Lower leg skin (tissue), 4 donors: ENCODE data around the gene C1QTNF7. TPM values are rescaled to one million over a fixed set of nuclear protein-coding genes. Genes with fewer than 3 reads are reported as not detected.

Experiments
- DNase-seq, 2 donors: peaks; one replicate each; pipeline ENCODE4 v3.0.0-alpha.2; 2019; ENCODE audit warnings: low spot score in 2 of 2
- H3K4me3 ChIP-seq: fragments of 200-600 bp; sonication (generic); 2 replicates; pipeline ENCODE4 v1.5.1; 2017; ENCODE audit warnings: mild to moderate bottlenecking, low read depth; ENCODE audit not compliant: poor library complexity, severe bottlenecking
- POLR2A ChIP-seq, 2 donors: fragments of 450-650 bp; IDR thresholded peaks; one replicate each; pipeline ENCODE4 v1.6.1; 2016 to 2017; ENCODE audit warnings: antibody characterized with exemption in 2 of 2, mild to moderate bottlenecking in 1 of 2, moderate library complexity in 1 of 2
- WGBS, 2 donors: methylation state at CpG; one replicate each; pipeline ENCODE4 v1.1.5; 2018; 5-methylcytosine and 5-hydroxymethylcytosine counted together
- intact Hi-C: fragments of 100-400 bp; cut with DNase I; formaldehyde crosslinking; loops from one replicate; pipeline ENCODE4 v1.15.0; 2023; ENCODE audit warnings: low total_unique reads
- total RNA-seq, 4 donors: library from RNA; depleted of rRNA; stranded (reverse); fragments of >200 nt; gene quantifications; one replicate each; pipeline ENCODE4 v1.1.0, GENCODE V29; 2016
- TF ChIP-seq, protein P1 (sequence below), 3 donors: fragments of 450-650 bp; IDR thresholded peaks; one replicate each; pipeline ENCODE4 v1.5.1; 2016; ENCODE audit warnings: antibody characterized with exemption in 3 of 3, mild to moderate bottlenecking in 3 of 3, moderate library complexity in 2 of 3

C1QTNF7 gene
- total RNA-seq, 4 donors from 2014 or later, result 0.80 to 9.2 (median 3.6) TPM

DNA sequence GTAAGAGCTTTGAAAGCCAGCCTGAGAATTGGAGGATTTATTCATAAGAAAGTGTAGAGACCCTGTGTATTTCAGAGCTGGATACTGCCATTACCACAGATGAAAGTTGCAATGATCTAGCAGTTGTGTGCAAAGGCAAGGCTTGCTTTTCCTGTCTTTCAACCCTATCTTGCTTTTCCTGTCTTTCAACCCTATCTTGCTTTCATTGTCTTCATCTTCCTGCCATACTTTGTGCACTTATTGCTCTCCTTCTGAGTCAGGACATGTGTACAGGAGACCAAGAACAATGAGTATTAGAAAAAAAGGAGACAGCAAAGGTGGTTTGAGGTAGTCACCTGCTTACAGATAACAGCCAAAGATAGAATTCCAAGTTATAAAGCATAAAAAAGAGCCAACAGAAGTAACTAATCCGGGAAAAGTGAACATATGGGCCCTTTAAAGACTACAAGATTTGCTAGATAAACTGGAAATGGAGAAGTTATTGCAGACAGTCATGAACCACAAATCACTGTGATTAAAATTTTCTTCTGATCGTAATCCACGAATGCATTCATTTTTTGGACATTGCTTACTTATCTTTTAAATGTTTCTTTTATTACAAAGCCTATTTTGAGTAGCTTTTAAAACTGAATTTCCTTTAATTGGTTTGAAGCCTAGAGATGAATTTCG is 17.2 kb downstream of the C1QTNF7 start:
- TF ChIP-seq, protein P1, sequence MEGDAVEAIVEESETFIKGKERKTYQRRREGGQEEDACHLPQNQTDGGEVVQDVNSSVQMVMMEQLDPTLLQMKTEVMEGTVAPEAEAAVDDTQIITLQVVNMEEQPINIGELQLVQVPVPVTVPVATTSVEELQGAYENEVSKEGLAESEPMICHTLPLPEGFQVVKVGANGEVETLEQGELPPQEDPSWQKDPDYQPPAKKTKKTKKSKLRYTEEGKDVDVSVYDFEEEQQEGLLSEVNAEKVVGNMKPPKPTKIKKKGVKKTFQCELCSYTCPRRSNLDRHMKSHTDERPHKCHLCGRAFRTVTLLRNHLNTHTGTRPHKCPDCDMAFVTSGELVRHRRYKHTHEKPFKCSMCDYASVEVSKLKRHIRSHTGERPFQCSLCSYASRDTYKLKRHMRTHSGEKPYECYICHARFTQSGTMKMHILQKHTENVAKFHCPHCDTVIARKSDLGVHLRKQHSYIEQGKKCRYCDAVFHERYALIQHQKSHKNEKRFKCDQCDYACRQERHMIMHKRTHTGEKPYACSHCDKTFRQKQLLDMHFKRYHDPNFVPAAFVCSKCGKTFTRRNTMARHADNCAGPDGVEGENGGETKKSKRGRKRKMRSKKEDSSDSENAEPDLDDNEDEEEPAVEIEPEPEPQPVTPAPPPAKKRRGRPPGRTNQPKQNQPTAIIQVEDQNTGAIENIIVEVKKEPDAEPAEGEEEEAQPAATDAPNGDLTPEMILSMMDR (IDR thresholded peaks at IDR 0.05), result no peak
- TF ChIP-seq POLR2A (IDR thresholded peaks at IDR 0.05), result no peak
- no peak overlapping the region for H3K4me3 ChIP-seq
- no peak for DNase-seq
- 52 to 54% methylated on average over 4 of the region's 4 CpGs for WGBS, 2 donors
- intact Hi-C loops, result no loop called here

DNA sequence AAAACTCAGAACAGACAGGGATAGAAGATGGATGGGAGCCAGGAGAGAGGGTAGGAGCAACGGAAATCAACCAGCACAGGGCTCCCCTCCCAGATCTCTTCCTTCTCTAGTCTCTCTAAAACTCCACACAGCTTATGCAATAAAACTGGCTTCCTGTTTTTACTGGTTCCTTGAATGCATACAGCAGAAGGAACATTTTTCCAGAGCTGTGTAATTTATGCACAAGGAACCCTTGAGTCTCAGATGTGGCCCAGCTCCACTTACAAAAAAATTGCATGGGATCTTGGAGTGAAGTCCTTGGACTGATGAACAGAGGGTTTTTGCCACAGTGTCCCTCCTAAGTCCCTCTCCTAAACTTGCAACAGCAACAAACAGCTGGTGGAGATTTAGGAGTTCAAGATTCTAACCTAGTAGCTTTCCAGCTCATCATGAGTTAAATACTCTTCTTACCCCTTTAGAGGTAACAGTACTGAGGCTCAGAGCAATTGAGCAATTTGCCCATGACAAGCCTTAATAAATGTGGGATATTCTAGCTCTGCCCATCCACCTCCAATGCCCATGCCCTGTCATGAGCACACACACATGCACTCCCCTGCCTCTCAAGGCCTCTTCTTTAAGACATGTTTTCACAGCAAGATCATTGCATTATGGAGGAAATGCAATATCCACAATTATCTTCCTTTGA is 23.5 kb downstream of the C1QTNF7 start:
- intact Hi-C loops, result no loop called here
- H3K4me3 ChIP-seq, result no peak overlapping the region
- 9 to 18% methylated on average over 1 of the region's 1 CpG for WGBS, 2 donors
- no peak for DNase-seq
- no peak for TF ChIP-seq POLR2A (IDR thresholded peaks at IDR 0.05)
- TF ChIP-seq, protein P1 (IDR thresholded peaks at IDR 0.05), result no peak

DNA sequence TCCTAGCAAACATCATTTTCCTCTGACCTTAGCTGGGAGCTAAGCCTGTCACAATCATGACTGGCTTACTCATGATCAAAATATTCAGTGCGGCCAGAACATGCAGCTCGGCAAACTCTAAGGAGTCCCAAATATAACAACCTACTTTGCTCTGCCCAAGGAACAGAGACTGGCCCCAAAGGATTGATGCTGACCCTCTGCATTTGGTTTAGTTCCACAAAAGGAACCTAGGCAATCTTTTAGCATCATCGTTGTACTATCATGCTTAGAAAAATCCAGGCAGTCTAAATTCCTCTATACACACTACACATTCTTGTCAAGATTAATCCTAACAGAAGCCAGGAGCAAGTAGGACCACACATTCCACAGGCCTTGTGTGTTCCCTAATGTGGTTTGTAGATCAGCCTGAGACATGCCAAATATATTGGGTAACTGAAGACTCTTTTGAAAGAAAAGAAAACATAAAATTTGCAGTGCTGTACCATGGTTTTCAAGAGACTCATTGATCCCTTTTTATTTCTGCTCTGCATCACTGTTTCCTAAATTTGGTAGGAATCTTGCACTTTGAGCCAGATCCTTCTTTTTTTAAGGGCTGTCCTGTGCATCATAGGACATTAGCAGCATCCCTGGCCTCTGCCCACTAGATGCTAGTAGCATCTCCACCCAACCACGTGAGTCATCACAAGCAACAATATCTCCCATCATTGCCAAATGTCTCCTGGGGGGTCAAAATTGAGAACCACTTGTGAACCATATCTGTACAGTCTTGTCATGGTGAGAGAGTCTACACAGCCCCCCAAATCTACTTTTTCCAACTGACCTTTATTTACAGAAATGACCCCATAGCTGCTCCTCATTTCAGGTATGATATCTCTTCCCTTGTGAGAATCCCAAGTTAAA is 24.3 kb downstream of the C1QTNF7 start:
- WGBS, 2 donors, result 35 to 46% methylated on average over 4 of the region's 4 CpGs
- no peak overlapping the region for H3K4me3 ChIP-seq
- intact Hi-C loops, result no loop called here
- TF ChIP-seq POLR2A (IDR thresholded peaks at IDR 0.05), result no peak
- TF ChIP-seq, protein P1 (IDR thresholded peaks at IDR 0.05), result no peak
- DNase-seq, result peak in 1 of 2 donors; percentile 73

DNA sequence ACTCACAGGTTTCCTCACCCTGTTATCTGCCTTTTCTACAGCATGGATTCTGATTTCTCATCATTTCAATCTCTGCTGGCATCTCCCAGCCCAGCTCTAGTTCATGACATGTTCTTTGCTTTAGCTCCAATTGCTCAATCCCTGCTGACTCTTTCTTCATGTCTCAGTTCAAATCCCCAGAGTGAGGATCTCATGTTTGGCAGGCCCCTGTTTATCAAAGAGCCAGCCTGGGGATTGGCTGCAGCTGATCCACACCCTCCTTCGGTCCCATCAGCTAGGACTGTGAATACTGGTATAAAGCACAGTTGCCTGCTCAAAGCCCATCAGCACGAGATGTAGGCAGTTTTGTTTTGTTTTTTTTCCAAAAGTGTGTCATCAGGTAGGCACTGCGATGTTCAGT is 27.5 kb downstream of the C1QTNF7 start:
- WGBS, 2 donors, result 55 to 69% methylated on average over 3 of the region's 3 CpGs
- intact Hi-C loops, result loop anchor here (5.0 kb wide), 1 partner anchor 218 kb away; no protein-coding TSS in a partner anchor
- TF ChIP-seq, protein P1 (IDR thresholded peaks at IDR 0.05), result no peak
- no peak for TF ChIP-seq POLR2A (IDR thresholded peaks at IDR 0.05)
- peak; percentile 80 to 90 for DNase-seq
- H3K4me3 ChIP-seq, result no peak overlapping the region

DNA sequence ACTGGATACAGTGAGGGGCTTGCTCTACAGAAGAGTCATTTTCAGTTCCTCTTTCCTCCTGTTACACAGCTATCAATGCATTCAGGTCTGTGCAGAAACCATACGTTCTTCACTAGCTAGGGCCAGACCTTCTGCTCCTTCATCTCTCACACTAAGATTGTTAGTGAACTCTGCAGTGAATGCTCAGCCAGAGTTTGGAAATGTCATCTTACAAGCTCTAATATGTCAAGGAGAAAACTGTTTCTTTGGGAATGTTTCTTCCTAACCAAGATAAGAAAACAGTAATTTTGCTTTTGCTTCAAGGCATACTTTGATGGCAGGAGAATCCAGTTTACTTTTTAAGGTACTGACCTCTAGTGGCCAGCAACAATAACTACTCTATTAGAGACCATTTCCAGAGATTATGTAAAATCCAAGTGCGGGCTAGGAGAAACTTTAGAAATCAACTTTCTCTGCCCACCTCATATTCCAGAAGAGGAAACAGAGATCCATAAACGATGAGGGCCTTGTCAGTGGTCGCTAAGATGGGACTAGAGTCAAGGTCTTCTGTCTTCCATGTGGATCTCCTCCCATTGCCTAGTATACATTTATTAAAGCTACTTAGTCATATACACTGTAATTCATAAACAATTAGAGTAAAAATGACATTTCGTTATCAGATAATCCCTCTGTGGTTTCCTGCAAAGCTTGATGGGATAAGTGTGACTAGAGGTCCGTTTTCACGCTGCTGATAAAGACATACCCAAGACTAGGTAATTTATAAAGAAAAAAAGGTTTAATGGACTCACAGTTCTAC is 29.8 kb downstream of the C1QTNF7 start:
- DNase-seq, result no peak
- H3K4me3 ChIP-seq, result no peak overlapping the region
- intact Hi-C loops, result loop anchor here (5.0 kb wide), 1 partner anchor 220 kb away; no protein-coding TSS in a partner anchor
- TF ChIP-seq, protein P1 (IDR thresholded peaks at IDR 0.05), result peak in 1 of 3 donors; percentile 33
- TF ChIP-seq POLR2A (IDR thresholded peaks at IDR 0.05), result no peak
- WGBS, 2 donors, result 28 to 37% methylated on average over 7 of the region's 7 CpGs
